Mucosa of gallbladder (tissue), 1 donor: ENCODE measurements around the gene FN3K. TPM values are rescaled to one million over a fixed set of nuclear protein-coding genes. Genes with fewer than 3 reads are reported as not detected.
"Not testable (repeated sequence)": the region's sequence is repeated elsewhere in the genome, so short reads cannot be mapped to it uniquely, and the experiment has no call there.

ENCODE experiments used
- DNase-seq: peaks from one replicate; pipeline ENCODE4 v3.0.0-alpha.2; 2020; ENCODE audit warnings: low spot score
- total RNA-seq: library from RNA; stranded (reverse); gene quantifications from one replicate; pipeline ENCODE4 v1.2.1, GENCODE V29; 2021
- donor health status: DM: no; HTN: no; CAD: no.

FN3K gene
- total RNA-seq, 1 donor from 2014 or later: 46.8 TPM

DNA sequence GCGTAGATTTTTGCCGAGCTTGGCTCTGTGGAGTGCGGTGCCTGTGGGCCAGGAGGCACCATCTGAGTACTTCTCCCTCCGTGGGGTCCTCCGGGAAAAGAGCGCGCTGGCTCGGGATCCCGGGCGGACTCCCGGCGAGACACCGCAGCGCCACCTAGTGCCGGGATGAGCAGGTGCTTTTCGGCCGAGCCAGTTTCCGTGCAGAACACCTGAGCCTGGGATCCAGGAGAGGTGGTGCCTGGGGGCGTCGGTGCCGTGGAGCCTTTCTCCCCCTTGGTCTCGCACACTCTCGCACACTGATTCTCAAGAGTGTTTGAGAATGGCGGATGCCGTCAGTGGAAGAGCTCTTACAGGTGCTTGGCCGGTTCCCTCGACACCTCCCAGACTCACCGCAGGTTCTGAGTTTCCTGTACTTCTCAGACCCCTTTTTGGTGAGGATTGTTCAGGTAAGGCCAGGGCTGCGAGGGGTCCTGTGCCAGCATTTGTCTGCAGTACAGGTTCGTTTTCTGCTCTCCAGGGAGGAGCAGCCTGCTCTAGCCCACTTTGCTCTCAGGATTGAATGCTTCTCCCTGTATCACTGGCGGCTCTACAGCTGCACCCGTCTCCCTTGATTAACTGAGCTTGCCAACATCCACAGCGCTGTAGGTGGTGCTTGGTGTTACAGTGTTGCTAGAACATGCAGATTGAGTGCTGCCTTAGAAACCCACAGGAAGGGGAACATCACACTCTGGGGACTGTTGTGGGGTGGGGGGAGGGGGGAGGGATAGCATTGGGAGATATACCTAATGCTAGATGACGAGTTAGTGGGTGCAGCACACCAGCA, 39.8 kb downstream of the FN3K start:
- DNase-seq: peak; percentile 61

DNA sequence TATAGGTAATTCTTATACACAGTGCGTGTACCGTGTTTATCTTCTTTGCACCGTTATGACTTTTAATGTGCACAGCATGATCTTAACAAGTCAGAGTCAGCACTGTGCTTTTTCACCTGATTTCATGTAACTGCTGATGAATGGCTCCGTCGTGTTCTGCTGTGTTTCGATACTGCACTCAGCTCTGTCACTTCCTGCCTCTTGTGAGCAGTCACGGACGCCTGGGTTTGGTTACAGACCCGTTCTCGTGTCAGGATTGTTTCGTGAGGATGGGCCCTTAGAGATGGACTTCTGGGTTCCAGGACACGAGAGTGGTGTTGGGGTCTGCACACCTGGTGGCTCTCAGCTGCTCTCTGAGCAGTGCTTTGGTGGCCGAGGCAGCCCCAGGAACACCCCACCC, 41.0 kb downstream of the FN3K start:
- DNase-seq: no peak

DNA sequence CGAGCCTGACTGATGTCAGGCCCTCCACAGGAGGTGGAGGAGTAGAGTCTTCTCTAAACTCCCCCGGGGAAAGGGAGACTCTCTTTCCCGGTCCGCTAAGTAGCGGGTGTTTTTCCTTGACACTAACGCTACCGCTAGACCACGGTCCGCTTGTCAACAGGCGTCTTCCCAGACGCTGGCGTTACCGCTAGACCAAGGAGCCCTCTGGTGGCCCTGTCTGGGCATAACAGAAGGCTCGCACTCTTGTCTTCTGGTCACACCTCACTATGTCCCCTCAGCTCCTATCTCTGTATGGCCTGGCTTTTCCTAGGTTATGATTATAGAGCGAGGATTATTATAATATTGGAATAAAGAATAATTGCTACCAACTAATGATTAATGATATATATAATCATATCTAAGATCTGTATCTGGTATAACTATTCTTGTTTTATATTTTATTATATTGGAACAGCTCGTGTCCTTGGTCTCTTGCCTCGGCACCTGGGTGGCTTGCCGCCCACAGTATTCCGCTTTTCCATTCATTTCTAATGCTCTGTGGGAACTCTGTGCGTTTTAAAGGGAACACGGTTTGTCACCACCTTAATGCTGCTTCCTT, 42.5 kb downstream of the FN3K start:
- not testable (repeated sequence) for DNase-seq

DNA sequence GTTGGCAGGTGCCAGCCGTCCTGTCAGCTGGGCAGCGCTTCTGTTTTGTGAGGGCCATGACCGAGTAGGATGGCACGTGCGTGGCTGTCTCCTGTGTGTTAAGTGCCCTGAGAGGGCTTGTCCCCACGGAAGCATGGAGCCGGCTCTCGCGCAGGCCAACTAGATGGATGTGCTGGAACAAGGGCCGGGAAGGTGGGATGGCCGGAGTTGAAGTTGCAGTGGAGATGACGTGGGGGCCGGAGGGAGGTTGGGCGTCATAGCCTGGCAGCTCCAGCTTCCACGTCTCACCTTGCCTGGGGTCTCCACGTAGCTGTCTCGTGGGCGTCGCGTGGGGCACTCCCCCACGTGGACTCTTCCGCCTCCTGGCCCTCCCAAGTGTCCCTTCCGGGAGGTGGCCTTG, 44.1 kb downstream of the FN3K start:
- DNase-seq: no peak

DNA sequence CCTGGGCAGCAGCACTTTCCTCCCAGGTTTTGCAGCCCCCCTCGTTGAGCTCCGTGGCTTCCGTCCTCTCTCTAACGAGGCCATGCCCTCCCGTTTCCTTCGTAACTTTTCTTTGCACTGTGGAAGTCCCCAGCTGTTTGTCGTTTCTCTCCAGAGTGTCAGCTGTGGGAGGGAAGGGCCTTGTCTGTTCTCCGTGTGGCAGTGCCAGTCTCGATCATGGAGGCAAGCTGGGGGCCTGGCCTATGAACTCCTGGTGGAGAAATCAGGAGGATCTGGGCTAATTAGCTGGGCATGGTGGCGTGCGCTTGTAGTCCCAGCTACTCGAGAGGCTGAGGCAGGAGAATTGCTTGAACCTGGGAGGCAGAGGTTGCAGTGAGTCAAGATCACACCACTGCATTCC, 44.8 kb downstream of the FN3K start:
- no peak for DNase-seq

DNA sequence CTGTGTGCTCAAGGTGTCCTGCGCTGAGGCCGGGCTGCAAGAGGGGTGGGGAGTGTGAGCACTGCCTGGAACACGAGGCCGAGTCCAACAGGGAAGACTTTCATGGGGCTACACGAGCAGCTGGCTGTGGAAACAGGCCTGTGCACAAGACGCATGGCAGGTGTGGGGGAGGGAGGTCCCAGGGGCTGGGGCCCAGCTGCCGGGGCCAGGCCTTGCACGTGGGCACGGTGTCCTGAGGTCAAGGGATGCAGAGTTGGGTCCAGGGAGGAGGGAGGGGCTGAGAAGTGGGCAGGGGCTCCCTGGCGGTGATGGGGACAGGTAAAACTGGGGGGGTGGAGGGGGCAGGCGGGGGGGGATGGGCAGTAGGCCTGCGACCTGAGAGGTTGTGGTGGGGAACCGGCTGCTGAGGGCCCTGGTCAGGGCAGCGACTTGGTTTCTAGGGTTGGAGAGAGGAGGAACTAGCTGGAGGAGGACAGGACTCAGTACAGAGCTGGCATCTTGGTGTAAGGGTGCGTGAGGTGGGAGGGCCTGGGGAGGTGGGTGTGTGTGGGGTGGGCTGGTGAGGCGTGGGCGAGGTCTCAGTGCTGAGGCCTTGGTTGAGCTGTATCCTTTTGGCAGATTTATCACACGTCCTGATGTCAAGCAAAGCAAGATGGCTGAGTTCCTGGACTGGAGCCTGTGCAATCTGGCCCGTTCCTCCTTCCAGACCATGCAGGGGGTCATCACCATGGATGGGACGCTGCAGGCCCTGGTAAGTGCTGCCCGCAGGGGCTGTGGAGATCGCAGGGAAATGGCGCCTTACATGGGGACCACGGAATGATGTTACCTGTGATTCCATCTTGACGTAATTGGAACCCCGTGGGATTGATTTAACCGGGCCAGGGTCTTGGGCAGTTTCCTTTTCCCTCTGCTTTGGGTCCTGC, 45.8 kb downstream of the FN3K start:
- DNase-seq: no peak

DNA sequence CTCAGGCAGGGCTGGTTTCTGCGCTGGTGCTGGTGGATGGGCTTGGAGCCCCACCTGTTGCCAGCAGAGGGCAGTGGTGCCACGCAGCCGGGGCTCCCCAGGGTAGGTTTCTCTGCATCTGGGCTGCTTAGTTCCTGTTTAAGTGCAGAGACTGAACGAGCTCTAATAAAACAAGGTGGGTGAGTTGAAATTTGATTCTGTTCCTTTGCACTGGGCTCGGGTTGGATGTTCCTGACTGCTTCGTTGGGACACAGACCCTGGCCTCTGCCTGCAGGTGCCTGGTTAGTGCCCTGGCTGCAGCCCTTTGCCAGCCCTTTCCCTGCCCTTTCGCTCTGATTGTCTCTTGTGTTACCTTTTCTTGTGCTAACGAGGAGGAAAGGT, 46.5 kb downstream of the FN3K start:
- DNase-seq: peak; percentile 85

DNA sequence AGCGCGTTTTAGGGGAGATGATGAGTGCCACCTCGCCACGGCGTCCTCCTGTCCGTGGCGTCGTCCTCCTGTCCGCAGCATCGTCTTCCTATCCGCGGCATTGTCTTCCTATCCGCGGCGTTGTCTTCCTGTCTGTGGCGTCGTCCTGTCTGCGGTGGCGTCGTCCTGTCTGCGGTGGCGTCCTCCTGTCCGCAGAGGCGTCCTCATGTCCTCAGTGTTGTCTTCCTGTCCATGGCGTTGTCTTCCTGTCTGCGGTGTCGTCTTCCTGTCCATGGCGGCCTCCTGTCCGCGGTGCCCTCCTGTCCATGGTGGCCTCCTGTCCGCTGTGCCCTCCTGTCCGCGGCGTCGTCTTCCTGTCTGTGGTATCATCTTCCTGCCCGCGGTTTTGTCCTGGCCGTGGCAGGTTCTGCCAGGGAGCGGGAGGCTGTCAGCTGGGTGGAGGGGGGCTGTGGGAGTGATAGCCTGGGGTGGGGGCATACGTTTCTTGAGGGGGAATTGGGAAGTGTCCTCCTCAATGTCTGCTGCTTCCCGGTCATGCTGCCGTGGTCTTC, 47.3 kb downstream of the FN3K start:
- no peak for DNase-seq

DNA sequence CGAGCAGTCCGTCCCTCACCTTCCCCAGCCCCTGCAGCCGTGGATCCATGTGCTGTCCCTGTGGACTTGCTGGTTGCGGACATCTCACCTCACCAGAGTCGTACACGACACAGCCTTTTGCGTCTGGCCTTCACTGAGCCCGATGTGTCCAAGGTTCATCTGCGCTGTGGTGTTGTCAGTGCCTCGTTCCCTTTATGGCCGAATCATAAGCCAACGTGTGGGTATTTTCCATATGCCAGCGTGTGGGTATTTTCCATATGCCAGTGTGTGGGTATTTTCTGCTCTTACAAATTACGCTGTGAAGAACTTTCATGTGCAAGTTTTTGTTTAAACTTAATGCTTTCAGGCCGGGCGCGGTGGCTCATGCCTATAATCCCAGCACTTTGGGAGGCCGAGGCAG, 48.1 kb downstream of the FN3K start:
- no peak for DNase-seq

DNA sequence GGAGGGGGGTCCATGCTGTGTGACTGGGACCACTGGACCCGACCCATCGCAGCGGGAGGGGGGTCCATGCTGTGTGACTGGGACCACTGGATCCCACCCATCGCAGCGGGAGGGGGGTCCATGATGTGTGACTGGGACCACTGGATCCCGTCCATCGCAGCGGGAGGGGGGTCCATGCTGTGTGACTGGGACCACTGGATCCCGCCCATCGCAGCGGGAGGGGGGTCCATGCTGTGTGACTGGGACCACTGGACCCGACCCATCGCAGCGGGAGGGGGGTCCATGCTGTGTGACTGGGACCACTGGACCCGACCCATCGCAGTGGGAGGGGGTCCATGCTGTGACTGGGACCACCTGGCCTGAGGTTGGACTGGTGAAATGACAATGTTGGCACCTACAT, 50.2 kb downstream of the FN3K start:
- DNase-seq: not testable (repeated sequence)

DNA sequence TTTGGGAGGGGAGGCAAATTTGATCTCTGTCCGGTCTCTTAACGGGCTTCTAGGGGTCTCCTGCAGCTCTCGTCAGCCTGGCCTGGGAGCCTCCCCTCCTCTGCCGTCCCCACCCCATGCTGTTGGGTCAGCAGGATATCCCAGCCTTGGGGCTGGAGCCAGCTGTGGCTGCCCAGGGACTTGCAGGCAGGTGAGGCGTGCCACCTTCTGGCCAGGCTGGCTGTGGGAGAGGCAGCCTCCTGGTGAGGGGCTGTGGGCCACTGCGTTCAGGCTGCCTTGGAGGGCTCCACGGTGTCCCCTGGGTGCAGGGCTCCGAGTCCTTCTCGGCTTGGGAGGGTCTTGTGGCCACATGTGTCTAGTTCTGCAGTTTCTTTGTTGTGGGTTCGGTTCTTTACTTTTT, 51.0 kb downstream of the FN3K start:
- DNase-seq: no peak

DNA sequence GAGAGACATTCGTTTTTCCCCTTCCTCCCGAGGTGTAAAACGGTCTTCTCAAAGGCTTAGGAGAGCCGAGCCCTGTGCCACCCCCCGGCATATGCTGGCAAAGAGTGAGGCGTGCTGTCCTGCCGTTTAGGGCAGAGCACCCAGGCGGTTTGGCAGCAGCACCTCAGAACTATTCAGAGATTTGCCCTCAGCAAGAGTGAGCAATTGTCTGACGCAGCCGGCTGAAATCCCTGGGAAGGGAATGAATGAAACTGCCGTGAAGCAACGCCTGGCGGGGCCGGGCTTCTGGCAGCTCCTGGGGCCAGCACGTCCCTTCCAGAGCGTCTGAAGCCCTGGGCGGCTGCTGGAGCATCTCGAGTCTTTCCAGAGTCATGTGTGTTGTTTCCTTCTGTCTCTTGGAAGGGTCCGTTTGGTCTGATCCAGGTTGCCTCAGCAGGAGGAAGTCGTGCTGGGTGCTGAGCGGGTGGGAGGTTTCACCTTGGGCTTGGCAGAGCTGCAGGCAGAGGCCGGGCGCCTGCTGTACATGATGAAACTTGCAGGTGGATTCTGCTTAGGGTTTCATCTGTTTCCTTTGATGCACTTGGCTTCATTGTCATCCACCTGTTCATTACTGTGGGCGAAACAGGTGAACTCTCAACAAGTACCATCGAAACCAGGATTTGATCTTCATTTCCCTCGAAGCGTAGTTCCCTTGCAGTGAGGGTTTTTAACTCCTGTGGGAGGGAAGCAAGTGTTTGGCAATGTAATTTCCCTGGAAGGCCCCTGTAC, 51.9 kb downstream of the FN3K start:
- DNase-seq: no peak

DNA sequence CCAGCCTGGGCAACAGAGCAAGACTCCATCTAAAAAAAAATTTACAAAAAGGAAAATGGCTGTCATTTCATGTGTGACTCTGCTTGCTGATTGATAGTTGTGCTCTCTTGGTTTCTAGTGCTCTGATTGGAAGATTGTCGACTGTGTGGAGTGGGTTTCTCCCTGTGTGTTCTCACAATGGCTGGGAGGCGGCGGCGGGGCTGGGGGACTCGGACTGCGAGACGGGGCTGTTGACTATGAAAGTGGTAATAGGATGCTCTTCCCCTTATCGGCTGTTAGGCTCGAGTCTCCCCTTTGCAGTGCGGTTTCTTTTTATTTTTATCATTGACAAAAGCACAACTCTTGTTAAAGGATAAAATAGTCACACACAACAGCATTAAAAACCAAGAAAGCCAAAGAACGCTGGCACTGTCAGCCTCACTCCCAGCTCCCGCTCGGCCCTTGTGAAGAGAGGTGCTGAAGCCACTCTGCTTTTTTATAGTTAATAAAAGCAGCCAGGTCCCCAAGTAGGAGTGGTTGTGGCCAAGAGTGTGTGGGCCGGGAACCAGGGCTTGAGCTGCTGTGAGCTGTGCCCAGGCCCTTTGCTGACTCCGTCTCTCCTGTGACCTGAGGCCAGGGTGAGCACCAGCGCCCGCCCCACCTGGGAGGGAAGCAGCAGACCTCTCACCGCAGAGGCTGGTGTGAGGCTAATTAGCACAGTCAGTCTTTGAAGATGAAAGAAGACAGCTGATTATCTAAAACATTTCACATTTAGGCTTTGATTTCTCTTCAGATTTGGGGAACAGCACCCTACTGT, 53.0 kb downstream of the FN3K start:
- no peak for DNase-seq

DNA sequence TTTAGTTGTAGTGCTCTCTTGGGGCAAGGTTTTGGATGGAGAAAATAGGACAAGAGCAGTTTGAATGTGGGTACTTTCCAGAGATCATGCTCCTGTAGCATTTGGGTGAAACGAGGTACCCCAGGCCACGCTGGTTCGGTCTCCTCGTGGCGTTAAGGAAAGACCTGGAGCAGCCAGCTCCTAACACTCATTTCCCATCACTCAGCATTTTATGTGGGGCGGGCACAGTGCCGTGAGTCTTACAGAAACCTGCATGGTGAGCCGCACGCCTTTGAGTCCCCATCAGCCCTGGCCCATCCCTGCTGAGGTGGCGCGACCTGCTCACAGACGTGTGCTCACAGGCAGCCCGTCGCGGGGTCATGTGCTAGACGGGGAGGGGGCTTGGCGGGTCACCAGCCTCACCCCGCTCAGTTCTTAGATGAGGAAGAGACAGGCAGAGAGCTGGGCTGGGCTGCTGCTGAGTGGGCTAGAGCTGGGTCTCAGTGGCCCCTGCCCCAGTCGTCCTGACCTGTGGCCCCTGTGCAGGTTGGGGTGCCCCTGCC, 53.7 kb downstream of the FN3K start:
- no peak for DNase-seq

DNA sequence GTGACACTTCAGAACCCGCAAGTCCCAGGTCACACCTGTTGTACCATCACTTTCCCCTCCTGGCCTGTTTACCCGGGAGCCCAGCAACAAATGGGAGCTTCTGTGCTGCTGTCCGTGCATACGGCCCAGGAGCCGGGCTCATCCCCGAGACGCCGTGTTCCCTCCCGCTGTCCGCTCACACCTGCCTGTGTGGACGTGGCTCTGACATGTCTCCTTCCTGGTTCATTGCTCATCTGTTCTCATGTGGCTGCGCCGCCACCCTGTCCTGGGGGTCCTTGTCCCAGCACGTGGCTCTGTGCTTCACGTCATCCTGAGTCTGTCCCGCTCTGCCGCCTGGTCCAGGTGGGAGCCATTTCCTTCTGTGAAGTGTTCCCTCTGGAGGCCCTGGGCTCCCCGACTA, 54.4 kb downstream of the FN3K start:
- DNase-seq: no peak

DNA sequence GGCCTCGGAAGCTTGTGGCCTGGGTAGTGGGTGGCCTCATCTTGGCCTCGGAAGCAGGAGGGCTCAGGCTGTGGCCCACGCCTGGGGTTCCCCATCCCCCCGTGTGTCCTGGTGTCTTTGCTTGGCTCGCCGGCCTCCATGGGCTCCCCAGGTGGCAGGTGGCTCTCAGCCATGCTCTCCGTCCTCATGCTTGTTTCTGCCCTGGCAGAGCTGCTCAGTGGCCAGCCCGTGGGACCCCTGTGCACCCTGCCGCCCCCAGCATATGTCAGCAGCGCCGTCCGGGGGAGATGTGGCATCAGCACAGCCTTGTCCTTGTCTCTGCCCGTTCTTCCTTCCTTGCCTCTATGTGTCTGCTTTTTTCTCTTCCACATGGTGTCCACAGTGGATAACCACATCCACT, 55.0 kb downstream of the FN3K start:
- no peak for DNase-seq

DNA sequence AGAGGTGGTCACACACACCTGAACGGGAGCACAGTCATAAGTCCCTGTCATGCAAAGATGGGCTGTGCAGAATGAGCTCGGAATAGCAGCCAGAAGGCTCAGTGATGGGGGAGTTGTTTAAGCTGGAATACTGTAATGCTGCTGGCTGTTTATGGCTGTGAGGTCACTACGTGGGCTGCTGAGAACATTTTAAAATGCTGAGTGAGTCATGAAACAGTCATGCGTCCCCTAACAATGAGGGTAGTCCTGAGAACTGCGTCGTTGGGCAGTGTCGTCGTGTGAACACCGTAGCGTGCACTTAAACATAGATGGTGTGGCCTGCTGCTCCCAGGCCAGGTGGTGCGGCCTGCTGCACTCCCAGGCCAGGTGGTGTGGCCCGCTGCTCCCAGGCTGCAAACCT, 56.1 kb downstream of the FN3K start:
- no peak for DNase-seq

DNA sequence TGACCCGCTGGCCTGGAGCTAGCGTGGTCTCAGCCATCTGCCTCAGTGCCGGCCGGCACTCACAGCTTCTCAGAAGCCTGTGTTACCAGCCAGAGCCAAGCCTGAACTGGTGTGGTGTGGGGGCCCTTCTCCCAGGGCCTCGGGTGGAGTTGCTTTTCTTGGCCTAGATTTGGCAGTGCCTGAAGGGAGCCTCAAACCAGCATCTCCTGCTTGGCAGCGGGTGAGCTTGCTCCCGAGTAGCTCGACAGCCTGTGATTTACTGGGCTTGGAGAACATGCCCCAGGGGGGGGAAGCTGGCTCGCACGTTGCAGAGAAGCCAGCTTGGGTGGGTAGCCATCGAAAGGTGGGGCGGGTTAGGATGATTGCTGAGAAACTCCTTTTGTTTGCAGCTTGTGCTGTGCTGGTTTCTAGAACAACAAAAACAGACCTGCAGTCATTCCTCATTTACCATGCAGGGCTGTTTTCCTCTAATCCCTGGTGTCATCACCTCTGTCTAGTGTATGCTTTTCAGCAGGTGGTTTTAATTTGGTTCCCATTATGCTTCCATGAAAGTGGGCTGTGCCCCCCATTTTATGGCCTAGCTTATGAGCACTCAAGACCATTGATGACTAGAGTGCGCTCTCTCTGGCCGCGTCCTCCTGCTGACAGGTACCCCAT, 58.7 kb downstream of the FN3K start:
- DNase-seq: no peak

DNA sequence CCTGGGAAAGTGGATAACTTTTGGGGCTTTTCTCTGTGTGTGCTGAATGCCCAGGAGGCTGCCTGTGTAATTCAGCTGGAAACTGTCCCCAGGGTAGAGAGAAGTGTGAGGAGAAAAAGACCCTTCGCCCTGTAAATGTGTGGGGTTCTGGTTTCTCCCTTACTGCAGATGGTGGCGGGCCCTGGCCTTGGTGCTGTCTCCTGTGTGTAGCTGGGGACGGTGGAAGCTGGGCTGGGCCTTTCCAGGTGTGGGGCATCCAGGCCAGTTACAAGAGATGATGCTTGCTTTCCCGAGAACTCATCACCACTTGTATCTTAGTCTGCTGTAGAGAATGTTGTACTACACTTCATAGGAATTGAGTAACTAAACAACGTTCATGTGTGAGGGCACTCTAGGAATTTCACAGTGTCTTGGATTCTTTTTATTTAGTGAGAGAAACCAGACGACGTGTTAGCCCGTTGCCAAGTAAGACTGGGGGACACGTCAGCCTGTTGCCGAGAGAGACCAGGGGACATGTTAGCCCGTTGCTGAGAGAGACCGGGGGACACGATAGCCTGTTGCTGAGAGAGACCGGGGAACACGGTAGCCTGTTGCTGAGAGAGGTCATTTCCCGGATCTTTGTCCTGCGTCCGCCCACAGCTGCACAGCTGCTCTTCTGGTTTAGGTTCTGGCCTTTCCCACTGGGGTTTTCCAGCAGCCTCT, 59.5 kb downstream of the FN3K start:
- peak; percentile 41 for DNase-seq
